SK-N-SH (cell line): Measurements from ENCODE around the gene NR6A1. TPM values are rescaled to one million over a fixed set of nuclear protein-coding genes. Genes with fewer than 3 reads are reported as not detected.

Experiments
- CTCF ChIA-PET: fragments of 300-600, 350-600 bp; formaldehyde crosslinking; extraction: SDS; loops from one replicate; lab custom pipeline; 2021; lab: Yijun Ruan, JAX
- POLR2A ChIA-PET: fragments of 350-600 bp; sonication (Branson Sonifier 250); formaldehyde crosslinking; extraction: SDS; loops from one replicate; lab custom pipeline; 2020; ENCODE audit warnings: antibody characterized with exemption, inconsistent platforms; lab: Yijun Ruan, JAX
- DNase-seq: peaks from one replicate; pipeline ENCODE4 v3.0.0; 2012
- H2AFZ ChIP-seq: fragments of 200-600 bp; sonication (generic); 2 replicates; pipeline ENCODE4 v1.8.1; 2016; ENCODE audit warnings: antibody characterized with exemption, mild to moderate bottlenecking, low read depth
- H3F3A ChIP-seq: fragments of 200-600 bp; sonication (generic); replicated peaks from 2 replicates; pipeline ENCODE3; 2016; ENCODE audit warnings: antibody characterized with exemption, mild to moderate bottlenecking; ENCODE audit not compliant: insufficient read depth
- H3K27ac ChIP-seq, 2 experiments: fragments of 200-500 bp in 1 of 2; fragments of 200-600 bp in 1 of 2; sonication (Bioruptor generic) in 1 of 2; sonication (generic), shearing (Covaris generic) in 1 of 2; 2 replicates each; pipeline versions ENCODE4 v1.5.1 to v1.6.1; 2014 to 2016; ENCODE audit warnings: low read depth in 2 of 2, inconsistent platforms in 1 of 2, low read length in 1 of 2, mild to moderate bottlenecking in 1 of 2, mixed read lengths in 1 of 2
- H3K27me3 ChIP-seq: fragments of 200-600 bp; sonication (generic), shearing (Covaris generic); 2 replicates; pipeline ENCODE4 v1.6.1; 2016; ENCODE audit warnings: mixed run types; ENCODE audit not compliant: insufficient read depth
- H3K36me3 ChIP-seq, 2 experiments: fragments of 200-500 bp in 1 of 2; fragments of 200-600 bp in 1 of 2; sonication (Bioruptor generic) in 1 of 2; sonication (generic) in 1 of 2; replicated peaks in 1 of 2; 2 replicates each; pipeline versions ENCODE3 to v1.5.1; 2014 to 2016; ENCODE audit warnings: low read length in 1 of 2, mild to moderate bottlenecking in 1 of 2; ENCODE audit not compliant: insufficient read depth in 2 of 2, control insufficient read depth in 1 of 2
- H3K4me1 ChIP-seq, 2 experiments: fragments of 200-500 bp in 1 of 2; fragments of 200-600 bp in 1 of 2; sonication (Bioruptor generic) in 1 of 2; sonication (generic), shearing (Covaris generic) in 1 of 2; 2 replicates each; pipeline versions ENCODE4 v1.5.1 to v1.6.1; 2014 to 2016; ENCODE audit warnings: low read depth in 1 of 2, low read length in 1 of 2, mixed run types in 1 of 2; ENCODE audit not compliant: insufficient read depth in 2 of 2, control insufficient read depth in 1 of 2
- H3K4me2 ChIP-seq: fragments of 200-600 bp; sonication (generic), shearing (Covaris generic); 2 replicates; pipeline ENCODE4 v1.6.1; 2017; ENCODE audit warnings: mixed run types
- H3K4me3 ChIP-seq, 2 experiments: fragments of 200-500 bp in 1 of 2; fragments of 200-600 bp in 1 of 2; sonication (Bioruptor generic) in 1 of 2; sonication (generic), shearing (Covaris generic) in 1 of 2; 2 replicates each; pipeline versions ENCODE4 v1.5.1 to v1.8.1; 2014 to 2016; ENCODE audit warnings: low read depth in 2 of 2, inconsistent platforms in 1 of 2, low read length in 1 of 2, mild to moderate bottlenecking in 1 of 2, mixed read lengths in 1 of 2, moderate library complexity in 1 of 2
- H3K79me2 ChIP-seq: fragments of 200-600 bp; sonication (generic); 2 replicates; pipeline ENCODE4 v1.8.1; 2017; ENCODE audit warnings: mild to moderate bottlenecking; ENCODE audit not compliant: insufficient read depth
- H3K9ac ChIP-seq: fragments of 200-600 bp; sonication (generic); 2 replicates; pipeline ENCODE4 v1.6.1; 2017; ENCODE audit warnings: mixed run types
- H3K9me2 ChIP-seq: fragments of 200-600 bp; sonication (generic); 2 replicates; pipeline ENCODE4 v1.6.1; 2017; ENCODE audit warnings: mixed run types
- H3K9me3 ChIP-seq: fragments of 200-600 bp; sonication (generic); 2 replicates; pipeline ENCODE4 v1.6.1; 2017; ENCODE audit warnings: mixed run types, mild to moderate bottlenecking, moderate library complexity
- H4K20me1 ChIP-seq: fragments of 200-600 bp; sonication (generic); 2 replicates; pipeline ENCODE4 v1.6.1; 2017; ENCODE audit warnings: mild to moderate bottlenecking, mixed run types; ENCODE audit not compliant: insufficient read depth
- CHD2 ChIP-seq: fragments of 150-350 bp; IDR thresholded peaks from 2 replicates; pipeline ENCODE4 v1.6.1; 2018; ENCODE audit warnings: low read length; ENCODE audit not compliant: partially characterized antibody
- FOSL2 ChIP-seq: IDR thresholded peaks from 2 replicates; pipeline ENCODE4 v1.4.0; 2012; ENCODE audit warnings: low read depth, mild to moderate bottlenecking, moderate library complexity, borderline replicate concordance
- FOXM1 ChIP-seq: IDR thresholded peaks from 2 replicates; pipeline ENCODE4 v1.4.0; 2012; ENCODE audit warnings: low read depth, mild to moderate bottlenecking
- NFIC ChIP-seq: IDR thresholded peaks from 2 replicates; pipeline ENCODE4 v1.4.0; 2012; ENCODE audit warnings: borderline replicate concordance
- POLR2AphosphoS5 ChIP-seq: IDR thresholded peaks from 2 replicates; pipeline ENCODE4 v1.6.1; 2012; ENCODE audit warnings: low read depth, low read length
- RAD21 ChIP-seq: IDR thresholded peaks from 2 replicates; pipeline ENCODE4 v1.6.1; 2012; ENCODE audit warnings: mild to moderate bottlenecking, low read length
- RCOR1 ChIP-seq: fragments of 150-350 bp; IDR thresholded peaks from 2 replicates; pipeline ENCODE4 v1.6.1; 2017; ENCODE audit warnings: antibody characterized with exemption, low read length
- SIN3A ChIP-seq: IDR thresholded peaks from 2 replicates; pipeline ENCODE4 v1.6.1; 2012; ENCODE audit warnings: low read depth, mild to moderate bottlenecking, low read length, moderate library complexity, borderline replicate concordance
- TCF12 ChIP-seq: IDR thresholded peaks from 2 replicates; pipeline ENCODE4 v1.4.0; 2012
- USF1 ChIP-seq: IDR thresholded peaks from 2 replicates; pipeline ENCODE4 v1.4.0; 2012; ENCODE audit warnings: low read depth, borderline replicate concordance
- USF2 ChIP-seq: fragments of 150-350 bp; IDR thresholded peaks from 2 replicates; pipeline ENCODE4 v1.6.1; 2017; ENCODE audit warnings: antibody characterized with exemption, low read length, low read depth, borderline replicate concordance
- WGBS: methylation state at CpG from one replicate; pipeline ENCODE4 v1.1.6; 2017; ENCODE audit warnings: low lambda C conversion rate; 5-methylcytosine and 5-hydroxymethylcytosine counted together
- polyA plus RNA-seq, 3 experiments: library from polyadenylated mRNA; depleted of rRNA; stranded (reverse); fragments of >200 nt; gene quantifications; 2 replicates each; pipeline ENCODE4 v1.2.3, GENCODE V29; 2012

The NR6A1 gene
- polyA plus RNA-seq, 1 of the 3 experiments (the other 2 are of a cell fraction): 1.2 TPM

GRCh38 chr9:124790301-124790700 lies 19.2 kb upstream of the NR6A1 start:
- Histone ChIP-seq H3K4me1 (no peaks in the 10 kb centered on the region), H3K4me2 (no peak overlapping the region), H3K4me3 (no peak overlapping the region), H3K9me3 (no peaks in the 10 kb centered on the region), H2AFZ (no peak overlapping the region), H3K79me2 (no peaks in the 10 kb centered on the region)
- no peak for TF ChIP-seq SIN3A
- TF ChIP-seq, all 33 proteins: peak for 0
- no peak for DNase-seq
- Histone ChIP-seq H3K9me2 (no peaks in the 10 kb centered on the region), H3K9ac (no peak overlapping the region), H3F3A (no peaks in the 10 kb centered on the region), H3K27me3 (no peaks in the 10 kb centered on the region), H3K27ac (no peak overlapping the region), H4K20me1 (no peaks in the 10 kb centered on the region), H3K36me3 (no peaks in the 10 kb centered on the region)
- WGBS: 82% methylated on average over 8 of the region's 8 CpGs
- POLR2A ChIA-PET: no interaction called here
- CTCF ChIA-PET: interaction anchor here (1.0 to 20.5 kb wide), 4 partner anchors 15 to 63 kb away, joined by 4 to 215 read pairs (median 17); partner anchors contain the start of genes OLFML2A and WDR38

GRCh38 chr9:124789531-124789930 lies 18.4 kb upstream of the NR6A1 start:
- Histone ChIP-seq H3K79me2 (no peaks in the 10 kb centered on the region), H3K9me2 (no peaks in the 10 kb centered on the region), H2AFZ (no peak overlapping the region), H3K4me1 (no peaks in the 10 kb centered on the region), H3K4me2 (no peak overlapping the region), H3K27ac (no peak overlapping the region), H3F3A (peaks cover 3% of the 10 kb centered on the region), H3K9ac (no peak overlapping the region), H3K36me3 (no peaks in the 10 kb centered on the region), H3K27me3 (no peaks in the 10 kb centered on the region), H3K9me3 (no peaks in the 10 kb centered on the region), H4K20me1 (no peaks in the 10 kb centered on the region), H3K4me3 (no peak overlapping the region)
- ChIA-PET CTCF (interaction anchor here (0.9 to 20.5 kb wide), 5 partner anchors 14 to 64 kb away, joined by 3 to 215 read pairs (median 5); partner anchors contain the start of genes OLFML2A and WDR38), POLR2A (no interaction called here)
- DNase-seq: no peak
- WGBS: 90% methylated on average over 2 of the region's 2 CpGs
- no peak for TF ChIP-seq USF1
- TF ChIP-seq RAD21: no peak
- no peak for TF ChIP-seq TCF12
- no peak for TF ChIP-seq USF2
- no peak for TF ChIP-seq RCOR1
- no peak for TF ChIP-seq NFIC
- TF ChIP-seq CHD2: no peak
- TF ChIP-seq POLR2AphosphoS5: no peak
- TF ChIP-seq FOXM1: no peak
- no peak for TF ChIP-seq FOSL2
